Osteoblast (primary cell): Measurements from ENCODE around the gene ADGRE2. TPM values are rescaled to one million over a fixed set of nuclear protein-coding genes. Genes with fewer than 3 reads are reported as not detected.
"Not testable (repeated sequence)": the region's sequence is repeated elsewhere in the genome, so short reads cannot be mapped to it uniquely, and the experiment has no call there.

ENCODE experiments used
- DNase-seq: peaks from one replicate; pipeline ENCODE4 v3.0.0; 2011; ENCODE audit warnings: low spot score, mixed read lengths; ENCODE audit not compliant: insufficient read length; ENCODE audit errors: missing footprints
- H2AFZ ChIP-seq: 2 replicates; pipeline ENCODE4 v1.6.0; 2011; ENCODE audit warnings: mild to moderate bottlenecking, low read length
- H3K27ac ChIP-seq: 2 replicates; pipeline ENCODE4 v1.5.1; 2011; ENCODE audit warnings: mild to moderate bottlenecking, low read depth, low read length, moderate library complexity
- H3K27me3 ChIP-seq: 2 replicates; pipeline ENCODE4 v1.6.0; 2012; ENCODE audit warnings: mild to moderate bottlenecking, control low read depth, inconsistent platforms, low read length, moderate library complexity; ENCODE audit not compliant: insufficient read depth
- H3K36me3 ChIP-seq: 2 replicates; pipeline ENCODE4 v1.5.1; 2011; ENCODE audit warnings: mild to moderate bottlenecking, low read length, control low read depth, moderate library complexity; ENCODE audit not compliant: insufficient read depth
- H3K4me1 ChIP-seq: 2 replicates; pipeline ENCODE4 v1.5.1; 2011; ENCODE audit warnings: mild to moderate bottlenecking, low read length, control low read depth, moderate library complexity; ENCODE audit not compliant: insufficient read depth
- H3K4me2 ChIP-seq: 2 replicates; pipeline ENCODE4 v1.6.0; 2011; ENCODE audit warnings: mild to moderate bottlenecking, low read length; ENCODE audit not compliant: insufficient read depth
- H3K4me3 ChIP-seq: fragments of 200-600 bp; sonication (generic); 3 replicates; pipeline ENCODE4 v1.5.1; 2012; ENCODE audit warnings: mild to moderate bottlenecking, low read length, inconsistent platforms; ENCODE audit not compliant: insufficient read depth
- H3K79me2 ChIP-seq: 2 replicates; pipeline ENCODE4 v1.6.0; 2012; ENCODE audit warnings: mild to moderate bottlenecking, low read length, control low read depth, inconsistent platforms; ENCODE audit not compliant: insufficient read depth
- H3K9me3 ChIP-seq: 2 replicates; pipeline ENCODE4 v1.5.1; 2011; ENCODE audit warnings: low read depth, low read length, control low read depth
- H4K20me1 ChIP-seq: 2 replicates; pipeline ENCODE4 v1.6.0; 2012; ENCODE audit warnings: mild to moderate bottlenecking, low read length, control low read depth; ENCODE audit not compliant: insufficient read depth
- CTCF ChIP-seq: IDR thresholded peaks from 2 replicates; pipeline ENCODE4 v1.5.1; 2011; ENCODE audit warnings: mild to moderate bottlenecking, low read depth, low read length, moderate library complexity; ENCODE audit errors: extremely low read depth
- total RNA-seq: library from RNA; depleted of rRNA; stranded (reverse); fragments of >200 nt; gene quantifications from 2 replicates; pipeline ENCODE4 v1.2.3, GENCODE V29; 2012

The ADGRE2 gene
- total RNA-seq, 1 donor: 0.72 TPM

GRCh38 chr19:14774373-14774772, 4.0 kb downstream of the ADGRE2 start:
- Histone ChIP-seq H3K4me1 (no peaks in the 10 kb centered on the region), H3K36me3 (peaks cover 3% of the 10 kb centered on the region), H4K20me1 (no peaks in the 10 kb centered on the region), H3K27ac (no peak overlapping the region), H3K79me2 (no peaks in the 10 kb centered on the region), H3K4me2 (no peak overlapping the region), H3K4me3 (no peak overlapping the region), H3K9me3 (no peaks in the 10 kb centered on the region), H3K27me3 (no peaks in the 10 kb centered on the region), H2AFZ (no peak overlapping the region)
- TF ChIP-seq CTCF: no peak
- DNase-seq: no peak

GRCh38 chr19:14773722-14774121, 4.6 kb downstream of the ADGRE2 start:
- H3K79me2 ChIP-seq, H3K27ac ChIP-seq, DNase-seq, H3K9me3 ChIP-seq, H3K4me1 ChIP-seq, H3K4me3 ChIP-seq, H3K36me3 ChIP-seq, H3K4me2 ChIP-seq, H4K20me1 ChIP-seq, H3K27me3 ChIP-seq, H2AFZ ChIP-seq: not testable (repeated sequence)

- Histone ChIP-seq H3K27me3 (no peaks in the 10 kb centered on the region), H3K4me1 (no peaks in the 10 kb centered on the region), H3K36me3 (peaks cover 5% of the 10 kb centered on the region), H4K20me1 (no peaks in the 10 kb centered on the region), H3K4me2 (no peak overlapping the region), H3K79me2 (no peaks in the 10 kb centered on the region), H3K27ac (no peak overlapping the region), H3K9me3 (no peaks in the 10 kb centered on the region), H2AFZ (no peak overlapping the region), H3K4me3 (no peak overlapping the region)
- no peak for TF ChIP-seq CTCF
- no peak for DNase-seq
These were observed 5.4 kb downstream of the ADGRE2 start for GRCh38 chr19:14772995-14773394.

- Histone ChIP-seq H3K27me3 (no peaks in the 10 kb centered on the region), H3K4me3 (no peak overlapping the region), H4K20me1 (no peaks in the 10 kb centered on the region), H2AFZ (no peak overlapping the region), H3K27ac (no peak overlapping the region), H3K79me2 (no peaks in the 10 kb centered on the region), H3K36me3 (peaks cover 5% of the 10 kb centered on the region), H3K4me1 (no peaks in the 10 kb centered on the region), H3K9me3 (no peaks in the 10 kb centered on the region), H3K4me2 (no peak overlapping the region)
- TF ChIP-seq CTCF: no peak
- peak; percentile 9 for DNase-seq
These were observed 5.9 kb downstream of the ADGRE2 start for GRCh38 chr19:14772467-14772866.
